Measurements from ENCODE around the gene PRDM16. TPM values are rescaled to one million over a fixed set of nuclear protein-coding genes. Genes with fewer than 3 reads are reported as not detected.

PRDM16 gene
- total and polyA plus RNA-seq, 2 of the 8 experiments (the other 6 are each of a cell fraction or from before 2014, with no cell fraction given): 0.39 to 0.43 TPM

GRCh38 chr1:3459051-3459908 lies 390.3 kb downstream of the PRDM16 start:
- Histone ChIP-seq H3K79me2 (ENCODE audit: control insufficient read depth in 1 of 2, insufficient read depth in 2 of 2, low read length in 2 of 2) (peaks cover 0 to 13% of the 10 kb centered on the region in 2 experiments; a peak in 1 of 4 replicates), H4K8ac (ENCODE audit: extremely low read depth, insufficient read depth, low read length) (no peak overlapping the region), H3K23ac (ENCODE audit: insufficient read length) (no peak overlapping the region), H3K27me3 (replicated peaks in 1 of 4; ENCODE audit: control insufficient read depth in 3 of 4, extremely low read depth in 1 of 4, insufficient read depth in 3 of 4, low read length in 3 of 4) (no peaks in the 10 kb centered on the region), H2BK20ac (ENCODE audit: low read length) (no peak overlapping the region), H3K9me3 (ENCODE audit: insufficient read depth in 2 of 2, low read depth in 1 of 2, low read length in 1 of 2) (no peaks in the 10 kb centered on the region), H3K4me3 (ENCODE audit: extremely low read depth in 1 of 4, insufficient read depth in 2 of 4, low read depth in 3 of 4, low read length in 4 of 4) (no peak overlapping the region), H3K14ac (ENCODE audit: insufficient read length) (no peak overlapping the region), H3K18ac (ENCODE audit: extremely low read depth, low read length) (no peak overlapping the region), H3K9ac (replicated peaks in 1 of 4; ENCODE audit: extremely low read depth in 1 of 4, low read depth in 3 of 4, low read length in 3 of 4) (no peak overlapping the region), H3K36me3 (ENCODE audit: control insufficient read depth in 2 of 4, insufficient read depth in 4 of 4, low read length in 3 of 4) (no peaks in the 10 kb centered on the region), H2AK5ac (ENCODE audit: low read depth, low read length) (no peak overlapping the region), H4K20me1 (replicated peaks in 1 of 2; ENCODE audit: control insufficient read depth in 1 of 2, insufficient read depth in 2 of 2, low read length in 2 of 2) (peaks cover 3 to 15% of the 10 kb centered on the region in 2 experiments), H2BK15ac (ENCODE audit: low read length) (no peak overlapping the region), H2BK120ac (replicated peaks; ENCODE audit: low read depth, low read length) (no peak overlapping the region), H3K27ac (ENCODE audit: low read depth, low read length) (no peak overlapping the region), H4K91ac (replicated peaks; ENCODE audit: insufficient read length, low read length) (no peak overlapping the region), H3K4ac (replicated peaks; ENCODE audit: insufficient read length, low read depth, low read length) (peak overlapping the region; percentile 17), H4K5ac (ENCODE audit: insufficient read length, low read depth, low read length) (no peak overlapping the region), H2BK12ac (ENCODE audit: low read depth, low read length) (no peak overlapping the region), H3K4me2 (ENCODE audit: insufficient read depth in 1 of 2, low read depth in 2 of 2, low read length in 2 of 2) (no peak overlapping the region), H3K23me2 (ENCODE audit: low read depth, low read length) (peaks cover 3% of the 10 kb centered on the region; the same call in 1 of the 2 replicates), H2BK5ac (ENCODE audit: low read depth, low read length) (no peak overlapping the region), H3K79me1 (ENCODE audit: low read depth, low read length) (peaks cover 5% of the 10 kb centered on the region; the same call in 1 of the 2 replicates), H2AFZ (ENCODE audit: low read length) (no peak overlapping the region), H3K4me1 (replicated peaks in 1 of 4; ENCODE audit: control insufficient read depth in 3 of 4, insufficient read depth in 4 of 4, low read length in 3 of 4) (peaks cover 0 to 11% (median 9%) of the 10 kb centered on the region in 4 experiments; a peak in 6 of 7 replicates), H3K56ac (replicated peaks; ENCODE audit: insufficient read length, low read depth, low read length) (no peak overlapping the region)
- POLR2A ChIA-PET (ENCODE audit: partially characterized antibody): interaction anchor here (0.9 to 1.9 kb wide), 4 partner anchors 10 to 23 kb away, joined by 3 to 4 read pairs (median 4); no protein-coding TSS in a partner anchor
- no peak for DNase-seq (ENCODE audit: low read depth in 1 of 2, low spot score in 2 of 2)
- CTCF ChIA-PET (ENCODE audit: partially characterized antibody): interaction anchor here (0.6 to 1.9 kb wide), 3 partner anchors 12 to 262 kb away, joined by 3 to 6 read pairs (median 3); no protein-coding TSS in a partner anchor
- FAIRE-seq: no peak
- 92% methylated on average over 24 of the region's 24 CpGs; no CpG with 5 or more reads in 1 of the 2 experiments for WGBS, 2 experiments (ENCODE audit: extremely low coverage in 1 of 2, insufficient coverage in 1 of 2, insufficient read length in 1 of 2, insufficient replicate concordance in 2 of 2, low coverage in 1 of 2, low lambda C conversion rate in 2 of 2, missing lambda C conversion rate in 1 of 2)
- TF ChIP-seq USF2 (IDR thresholded peaks at IDR 0.05; ENCODE audit: low read length): no peak
- TF ChIP-seq EP300 (IDR thresholded peaks at IDR 0.05; ENCODE audit: borderline replicate concordance in 1 of 2, low read depth in 2 of 2, low read length in 2 of 2): no peak
- TF ChIP-seq SRF (IDR thresholded peaks at IDR 0.05; ENCODE audit: low read depth, low read length): no peak
- no peak for TF ChIP-seq EZH2 (IDR thresholded peaks at IDR 0.05; ENCODE audit: low read depth, low read length, severe bottlenecking)
- TF ChIP-seq TAF7 (optimal IDR thresholded peaks at IDR 0.05; ENCODE audit: borderline replicate concordance, low read depth, low read length): no peak
- TF ChIP-seq RNF2 (IDR thresholded peaks at IDR 0.05; ENCODE audit: borderline replicate concordance, low read depth, low read length, missing control alignments, poor library complexity, severe bottlenecking): no peak
- no peak for TF ChIP-seq GABPA (IDR thresholded peaks at IDR 0.05; ENCODE audit: borderline replicate concordance, insufficient read depth, low read length)
- TF ChIP-seq ZNF274 (IDR thresholded peaks at IDR 0.05; ENCODE audit: borderline replicate concordance, extremely low read depth, low read length): no peak
- no peak for TF ChIP-seq CHD2 (IDR thresholded peaks at IDR 0.05; ENCODE audit: low read length)

Measured in H1 (cell line).